Adipocyte (in vitro differentiated cells): ENCODE data around the gene LRIT1.

Source experiments
- DNase-seq: peaks from one replicate; pipeline ENCODE4 v3.0.0-alpha.2; 2015; ENCODE audit warnings: low read depth
- H3K27me3 ChIP-seq: replicated peaks from 2 replicates; pipeline ENCODE4 v1.7.0; 2013; ENCODE audit warnings: mild to moderate bottlenecking, low read length, moderate library complexity; ENCODE audit not compliant: control insufficient read depth, insufficient read depth
- H3K36me3 ChIP-seq: 2 replicates; pipeline ENCODE4 v1.7.0; 2013; ENCODE audit warnings: low read length, mild to moderate bottlenecking, moderate library complexity; ENCODE audit not compliant: control insufficient read depth, insufficient read depth, severe bottlenecking
- H3K4me1 ChIP-seq: 2 replicates; pipeline ENCODE4 v1.7.0; 2013; ENCODE audit warnings: mild to moderate bottlenecking, low read length, moderate library complexity; ENCODE audit not compliant: control insufficient read depth, insufficient read depth
- H3K4me3 ChIP-seq: 2 replicates; pipeline ENCODE4 v1.7.0; 2013; ENCODE audit warnings: mild to moderate bottlenecking, low read length, moderate library complexity
- H3K9ac ChIP-seq: 2 replicates; pipeline ENCODE4 v1.7.0; 2013; ENCODE audit warnings: mild to moderate bottlenecking, low read length, moderate library complexity
- H3K9me3 ChIP-seq: 2 replicates; pipeline ENCODE4 v1.7.0; 2013; ENCODE audit warnings: mild to moderate bottlenecking, low read length, moderate library complexity; ENCODE audit not compliant: control insufficient read depth

Gene LRIT1

GRCh38 chr10:84244651-84245270 lies 3.4 kb upstream of the LRIT1 start, which contains the start of gene RGR:
Gene RGR (plus strand): TSS chr10:84245053. CDS start chr10:84245091, 38 bp downstream.
- peak; percentile 19 for DNase-seq
- H3K27me3 ChIP-seq: peaks cover 56% of the 10 kb centered on the region
- H3K9ac ChIP-seq: no peak within 1 kb of the TSS
- peaks cover 6% of the 10 kb centered on the region for H3K9me3 ChIP-seq
- no peak within 1 kb of the TSS for H3K4me3 ChIP-seq
- H3K36me3 ChIP-seq: no peaks in the 10 kb centered on the region
- H3K4me1 ChIP-seq: no peaks in the 10 kb centered on the region

- H3K4me1 ChIP-seq: no peaks in the 10 kb centered on the region
- H3K9ac ChIP-seq: no peak overlapping the region
- H3K36me3 ChIP-seq: no peaks in the 10 kb centered on the region
- no peak for DNase-seq
- no peak overlapping the region for H3K4me3 ChIP-seq
- peaks cover 6% of the 10 kb centered on the region for H3K9me3 ChIP-seq
- peaks cover 62% of the 10 kb centered on the region for H3K27me3 ChIP-seq
Measured at GRCh38 chr10:84243759-84244158, 2.4 kb upstream of the LRIT1 start.

- H3K9ac ChIP-seq: no peak overlapping the region
- H3K4me3 ChIP-seq: no peak overlapping the region
- peaks cover 33% of the 10 kb centered on the region for H3K27me3 ChIP-seq
- H3K4me1 ChIP-seq: no peaks in the 10 kb centered on the region
- H3K9me3 ChIP-seq: no peaks in the 10 kb centered on the region
- no peaks in the 10 kb centered on the region for H3K36me3 ChIP-seq
- DNase-seq: no peak
Measured at GRCh38 chr10:84238909-84239308, 2.4 kb downstream of the LRIT1 start.

GRCh38 chr10:84237199-84238051 lies 3.9 kb downstream of the LRIT1 start:
- Histone ChIP-seq H3K4me1 (no peaks in the 10 kb centered on the region), H3K36me3 (no peaks in the 10 kb centered on the region), H3K9me3 (no peaks in the 10 kb centered on the region), H3K9ac (no peak overlapping the region), H3K27me3 (peaks cover 29% of the 10 kb centered on the region), H3K4me3 (no peak overlapping the region)
- DNase-seq: no peak

- no peaks in the 10 kb centered on the region for H3K9me3 ChIP-seq
- no peaks in the 10 kb centered on the region for H3K4me1 ChIP-seq
- H3K27me3 ChIP-seq: peaks cover 33% of the 10 kb centered on the region
- no peak for DNase-seq
- no peak overlapping the region for H3K9ac ChIP-seq
- no peak overlapping the region for H3K4me3 ChIP-seq
- no peaks in the 10 kb centered on the region for H3K36me3 ChIP-seq
Measured at GRCh38 chr10:84236807-84237198, 4.5 kb downstream of the LRIT1 start.

- H3K9me3 ChIP-seq: no peaks in the 10 kb centered on the region
- DNase-seq: no peak
- H3K36me3 ChIP-seq: no peaks in the 10 kb centered on the region
- H3K4me1 ChIP-seq: peaks cover 10% of the 10 kb centered on the region
- H3K9ac ChIP-seq: no peak overlapping the region
- peaks cover 36% of the 10 kb centered on the region for H3K27me3 ChIP-seq
- no peak overlapping the region for H3K4me3 ChIP-seq
Measured at GRCh38 chr10:84235096-84235495, 6.2 kb downstream of the LRIT1 start.

- H3K4me1 ChIP-seq: peaks cover 13% of the 10 kb centered on the region
- no peak for DNase-seq
- H3K36me3 ChIP-seq: no peaks in the 10 kb centered on the region
- peaks cover 33% of the 10 kb centered on the region for H3K27me3 ChIP-seq
- H3K4me3 ChIP-seq: no peak overlapping the region
- H3K9me3 ChIP-seq: no peaks in the 10 kb centered on the region
- no peak overlapping the region for H3K9ac ChIP-seq
Measured at GRCh38 chr10:84234479-84234878, 6.9 kb downstream of the LRIT1 start.

- peaks cover 13% of the 10 kb centered on the region for H3K4me1 ChIP-seq
- H3K9ac ChIP-seq: no peak overlapping the region
- H3K4me3 ChIP-seq: no peak overlapping the region
- H3K36me3 ChIP-seq: no peaks in the 10 kb centered on the region
- no peaks in the 10 kb centered on the region for H3K9me3 ChIP-seq
- H3K27me3 ChIP-seq: peaks cover 28% of the 10 kb centered on the region
- DNase-seq: no peak
Measured at GRCh38 chr10:84233940-84234339, 7.4 kb downstream of the LRIT1 start.

- H3K9ac ChIP-seq: no peak overlapping the region
- H3K4me3 ChIP-seq: no peak overlapping the region
- no peak for DNase-seq
- peaks cover 28% of the 10 kb centered on the region for H3K27me3 ChIP-seq
- no peaks in the 10 kb centered on the region for H3K36me3 ChIP-seq
- no peaks in the 10 kb centered on the region for H3K9me3 ChIP-seq
- H3K4me1 ChIP-seq: peaks cover 13% of the 10 kb centered on the region
Measured at GRCh38 chr10:84232376-84232775, 9.0 kb downstream of the LRIT1 start.

GRCh38 chr10:84230359-84230758 lies 11.0 kb downstream of the LRIT1 start:
- Histone ChIP-seq H3K4me1 (peaks cover 13% of the 10 kb centered on the region), H3K4me3 (no peak overlapping the region), H3K27me3 (peaks cover 35% of the 10 kb centered on the region), H3K36me3 (no peaks in the 10 kb centered on the region), H3K9ac (no peak overlapping the region), H3K9me3 (no peaks in the 10 kb centered on the region)
- no peak for DNase-seq

- H3K27me3 ChIP-seq: peaks cover 37% of the 10 kb centered on the region
- peaks cover 13% of the 10 kb centered on the region for H3K4me1 ChIP-seq
- no peak overlapping the region for H3K4me3 ChIP-seq
- H3K36me3 ChIP-seq: no peaks in the 10 kb centered on the region
- no peaks in the 10 kb centered on the region for H3K9me3 ChIP-seq
- no peak for DNase-seq
- no peak overlapping the region for H3K9ac ChIP-seq
Measured at GRCh38 chr10:84227810-84228209, 13.5 kb downstream of the LRIT1 start.
